HG03280 (cell line): Measurements from ENCODE around the gene DNAJB12.
"Not testable (repeated sequence)": the region's sequence is repeated elsewhere in the genome, so short reads cannot be mapped to it uniquely, and the experiment has no call there.

Experiments used
- ATAC-seq: cut with Tn5 transposase; IDR thresholded peaks from one replicate; pipeline ENCODE4 v1.9.1; 2021; ENCODE audit warnings: mild to moderate bottlenecking, moderate library complexity; ENCODE audit not compliant: unreplicated experiment

The DNAJB12 gene

GRCh38 chr10:72354356-72355213 is at the start of gene DNAJB12:
Gene DNAJB12 (minus strand): TSS chr10:72354919. CDS start chr10:72354897, 22 bp downstream.
- peak; percentile 73 for ATAC-seq

- not testable (repeated sequence) for ATAC-seq
Observed at GRCh38 chr10:72395581-72395980, 40.9 kb upstream of the DNAJB12 start.

GRCh38 chr10:72392571-72392970 is 37.9 kb upstream of the DNAJB12 start:
- no peak for ATAC-seq

DNA sequence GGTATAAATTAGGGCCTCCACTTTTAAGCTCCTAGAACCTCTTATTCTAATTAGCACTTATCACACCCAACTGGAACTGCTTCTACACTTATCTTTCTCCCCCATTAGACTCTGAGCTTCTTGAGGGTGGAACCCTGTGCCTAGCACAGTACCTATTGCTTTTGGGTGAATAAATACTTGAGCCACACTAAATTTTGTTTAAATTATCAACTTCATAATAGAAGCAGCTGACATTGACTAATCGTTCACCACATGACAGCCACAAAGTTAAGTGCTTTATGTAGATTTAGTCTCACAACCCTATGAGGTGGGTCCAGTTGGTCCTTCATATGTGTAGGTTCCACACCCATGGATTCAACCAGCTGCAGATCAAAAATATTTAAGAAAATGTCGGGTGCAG is 36.0 kb upstream of the DNAJB12 start:
- no peak for ATAC-seq

DNA sequence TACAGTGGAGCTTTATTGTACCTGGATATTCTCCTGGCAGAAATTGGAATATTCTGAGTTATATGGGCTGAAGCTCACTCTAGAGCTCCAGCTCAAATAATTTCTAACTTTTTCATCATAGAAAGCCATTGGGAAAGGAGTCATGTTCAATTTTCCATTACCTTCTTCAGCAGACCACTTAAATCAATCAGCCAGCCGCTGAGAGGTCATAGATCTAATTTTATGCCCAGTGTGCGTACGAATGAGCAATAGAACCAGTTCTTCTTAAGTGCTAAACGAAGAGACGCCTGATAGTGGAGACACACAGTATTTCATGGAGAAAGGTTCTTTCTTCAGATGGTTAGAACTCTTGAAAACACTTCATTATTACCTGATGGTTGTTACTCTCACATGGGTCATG is 35.0 kb upstream of the DNAJB12 start:
- ATAC-seq, result no peak

DNA sequence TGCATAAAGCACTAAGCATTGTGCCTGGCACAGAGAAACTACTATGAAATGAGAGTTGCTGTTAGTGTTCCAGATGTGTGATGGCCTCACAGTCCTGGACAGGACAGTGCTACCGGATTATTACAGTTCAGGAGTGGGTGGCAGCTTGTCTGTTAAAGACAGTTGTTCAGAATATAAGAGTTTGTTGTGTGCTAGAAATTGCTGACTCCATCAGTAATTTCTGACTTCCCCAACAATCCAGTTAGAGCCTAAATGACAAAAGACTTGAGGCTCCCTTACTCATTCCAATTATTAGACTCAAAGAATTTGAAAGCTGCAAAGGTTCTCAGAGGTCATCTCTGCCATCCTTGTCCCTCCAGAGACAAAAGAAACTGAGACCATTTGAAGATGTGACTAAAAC is 34.3 kb upstream of the DNAJB12 start:
- no peak for ATAC-seq

GRCh38 chr10:72388062-72388461 is 33.3 kb upstream of the DNAJB12 start:
- ATAC-seq, result no peak

DNA sequence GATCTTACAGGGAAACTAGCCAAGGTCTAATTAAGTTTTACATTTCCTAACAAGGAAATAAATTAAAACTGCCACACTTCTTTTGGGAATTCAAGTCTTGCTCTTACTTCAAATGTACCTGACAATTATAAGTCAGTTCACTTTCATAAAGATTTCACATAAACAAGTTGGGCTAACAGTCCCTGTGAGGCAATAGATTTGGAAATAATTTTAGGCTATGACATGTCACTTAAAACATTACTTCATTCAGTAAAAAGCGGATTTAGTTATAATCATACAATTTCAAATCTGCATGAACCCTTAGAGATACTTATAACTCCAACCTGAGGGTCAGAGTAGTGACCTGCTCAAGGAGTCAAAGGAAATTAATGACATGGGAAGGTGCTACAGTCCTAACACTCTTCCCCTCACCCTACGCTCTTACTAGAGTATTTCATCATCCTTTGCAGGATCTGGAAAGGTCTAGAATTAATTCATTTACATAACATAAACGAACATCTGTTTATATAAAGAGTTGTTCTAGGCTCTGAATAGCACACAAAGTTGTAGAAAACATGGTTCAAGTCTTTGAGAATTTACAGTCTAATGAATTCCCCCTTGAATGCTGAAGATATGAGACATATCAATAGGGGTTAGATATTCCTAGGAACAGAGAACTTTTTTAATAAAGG is 32.3 kb upstream of the DNAJB12 start:
- ATAC-seq, result no peak

DNA sequence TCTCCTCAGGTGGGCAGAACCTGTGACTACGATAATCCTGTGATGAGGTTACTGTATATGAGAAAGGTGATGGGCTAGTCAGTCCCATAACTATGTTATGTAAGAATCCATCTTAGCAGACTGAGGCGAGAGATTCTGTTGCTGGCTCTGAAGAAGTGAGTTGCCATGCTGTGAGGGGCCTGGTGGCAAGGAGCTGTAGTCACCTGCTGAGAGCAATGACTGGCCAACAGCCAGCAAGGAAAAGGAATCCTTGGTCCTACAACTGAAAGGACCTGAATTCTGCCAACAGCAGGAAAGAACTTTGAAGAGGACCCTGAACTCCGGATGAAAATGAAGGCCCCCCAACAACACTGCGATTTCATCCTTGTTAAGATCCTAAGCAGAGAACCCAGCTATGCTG is 31.0 kb upstream of the DNAJB12 start:
- no peak for ATAC-seq

DNA sequence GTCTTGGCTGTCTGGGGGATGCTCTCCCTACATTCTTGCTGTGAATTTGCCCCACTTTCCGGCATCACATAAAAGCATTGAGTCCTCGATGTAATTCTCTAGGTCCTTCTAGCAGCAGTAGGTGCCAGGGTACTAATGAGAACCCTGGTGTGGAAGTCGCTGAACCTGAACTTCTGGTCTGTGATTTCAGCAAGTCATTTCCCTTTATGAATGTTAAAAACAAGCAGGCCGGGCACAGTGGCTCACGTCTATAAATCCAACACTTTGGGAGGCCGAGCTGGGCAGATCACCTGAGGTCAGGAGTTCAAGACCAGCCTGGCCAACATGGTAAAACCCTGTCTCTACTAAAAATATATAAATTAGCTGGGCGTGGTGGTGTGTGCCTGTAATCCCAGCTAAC is 30.3 kb upstream of the DNAJB12 start:
- not testable (repeated sequence) for ATAC-seq

DNA sequence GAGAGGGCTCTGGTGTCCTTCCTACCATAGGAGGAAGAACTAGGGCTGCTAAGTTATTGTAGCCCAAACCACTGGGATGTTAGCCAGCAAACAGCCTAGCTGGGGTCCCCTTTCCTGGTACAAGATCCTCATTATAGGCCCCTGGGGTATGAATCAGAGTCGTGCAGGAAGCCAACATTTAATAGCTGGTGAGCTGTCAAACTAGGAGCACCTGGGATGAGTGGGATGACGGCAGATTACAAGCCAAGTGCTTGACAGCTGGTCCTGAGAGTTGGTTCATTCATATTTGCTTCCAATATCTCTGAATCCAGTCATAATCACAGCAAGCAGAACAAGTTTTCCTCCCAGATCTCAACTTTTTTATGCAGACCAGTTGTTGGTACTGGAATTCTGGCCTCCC is 25.1 kb upstream of the DNAJB12 start:
- no peak for ATAC-seq

DNA sequence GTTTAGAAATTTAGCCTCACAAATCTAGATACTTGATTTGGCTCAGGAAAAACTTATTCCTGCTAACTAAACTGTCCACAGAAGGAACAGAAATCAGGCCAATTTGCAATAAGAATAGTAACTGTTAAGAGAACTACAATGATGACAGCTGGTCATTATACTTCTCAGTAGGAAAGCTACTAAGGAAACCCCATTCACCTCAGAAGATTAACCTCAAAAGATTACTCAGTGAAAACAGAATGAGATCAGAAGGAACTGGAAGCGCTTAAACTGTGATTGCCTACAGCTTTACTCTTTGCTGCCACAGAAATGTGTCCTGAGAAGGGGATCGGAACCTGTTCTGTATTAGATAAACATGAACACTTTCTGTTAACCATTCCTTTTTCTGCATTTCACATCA is 24.3 kb upstream of the DNAJB12 start:
- ATAC-seq, result no peak

- no peak for ATAC-seq
Observed at GRCh38 chr10:72375585-72375984, 20.9 kb upstream of the DNAJB12 start.

GRCh38 chr10:72375173-72375572 is 20.5 kb upstream of the DNAJB12 start:
- no peak for ATAC-seq

DNA sequence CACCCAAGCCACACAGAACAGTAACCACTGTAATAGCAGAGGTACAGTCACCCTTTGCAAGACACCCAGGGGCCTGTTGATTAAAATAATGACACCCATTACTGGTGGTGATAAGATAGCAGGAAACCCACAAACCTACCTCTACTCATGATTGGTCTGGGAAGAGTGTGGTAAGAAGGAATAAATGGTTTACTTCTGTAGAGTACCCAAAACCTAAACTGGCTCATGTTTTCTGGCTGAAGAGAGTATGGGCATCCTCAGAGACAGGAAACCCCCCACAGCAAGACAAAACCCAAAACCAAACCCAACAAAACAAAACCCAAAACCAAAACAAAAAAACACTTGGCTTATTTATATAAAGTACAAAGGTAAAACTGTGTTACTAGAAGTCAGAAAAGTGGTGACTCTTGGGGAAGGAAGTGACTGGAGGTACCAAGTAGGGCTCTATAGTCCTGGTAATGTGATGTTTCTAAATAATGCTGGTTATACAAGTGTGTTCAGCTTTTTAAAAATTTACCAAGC is 15.5 kb upstream of the DNAJB12 start:
- no peak for ATAC-seq

- no peak for ATAC-seq
Observed at GRCh38 chr10:72367301-72367960, 12.7 kb upstream of the DNAJB12 start.

GRCh38 chr10:72365106-72365895 is 10.6 kb upstream of the DNAJB12 start:
- no peak for ATAC-seq

DNA sequence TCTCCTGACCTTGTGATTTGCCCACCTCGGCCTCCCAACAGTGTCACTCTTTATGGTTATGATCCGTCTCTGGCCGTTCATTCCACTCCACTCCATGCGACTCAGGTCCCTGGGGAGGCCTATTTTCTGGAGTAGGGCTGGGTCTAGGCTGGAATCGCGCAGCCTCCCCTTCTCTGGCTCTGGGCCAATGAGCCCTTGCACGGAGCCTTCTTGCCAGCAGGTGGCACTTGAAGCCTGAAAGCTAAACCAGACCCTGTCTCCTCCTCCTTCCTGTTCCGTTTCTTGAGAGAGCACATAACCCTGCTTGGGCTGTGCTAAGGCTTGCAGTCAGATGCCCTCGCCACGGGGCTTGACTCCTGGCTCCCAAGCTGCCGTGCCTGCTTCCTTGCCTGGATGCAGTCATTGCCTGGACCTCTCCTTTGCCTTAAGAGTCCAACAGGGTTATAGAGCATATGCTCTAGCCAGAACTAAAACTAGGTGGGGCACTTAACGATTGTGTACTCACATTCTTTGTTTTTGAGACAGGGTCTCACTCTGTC is 9.6 kb upstream of the DNAJB12 start:
- peak; percentile 96 for ATAC-seq

DNA sequence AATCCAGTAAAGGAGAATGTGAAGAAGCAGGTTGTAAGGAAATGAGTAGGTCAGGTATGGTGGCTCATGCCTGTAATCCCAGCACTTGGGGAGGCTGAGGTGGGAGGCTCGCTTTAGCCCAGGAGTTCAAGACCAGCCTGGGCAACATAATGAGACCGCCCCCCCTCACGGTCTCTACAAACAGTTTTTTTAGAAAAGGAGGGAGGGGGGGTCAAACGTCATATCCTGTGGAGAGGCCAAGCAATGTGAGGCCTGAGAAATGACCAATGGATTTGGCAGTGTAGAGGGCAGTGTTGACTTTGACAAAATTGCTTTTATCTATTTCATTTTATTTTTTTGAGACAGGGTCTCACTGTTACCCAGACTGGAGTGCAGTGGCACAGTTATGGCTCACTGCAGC is 2.3 kb upstream of the DNAJB12 start:
- ATAC-seq, result no peak

DNA sequence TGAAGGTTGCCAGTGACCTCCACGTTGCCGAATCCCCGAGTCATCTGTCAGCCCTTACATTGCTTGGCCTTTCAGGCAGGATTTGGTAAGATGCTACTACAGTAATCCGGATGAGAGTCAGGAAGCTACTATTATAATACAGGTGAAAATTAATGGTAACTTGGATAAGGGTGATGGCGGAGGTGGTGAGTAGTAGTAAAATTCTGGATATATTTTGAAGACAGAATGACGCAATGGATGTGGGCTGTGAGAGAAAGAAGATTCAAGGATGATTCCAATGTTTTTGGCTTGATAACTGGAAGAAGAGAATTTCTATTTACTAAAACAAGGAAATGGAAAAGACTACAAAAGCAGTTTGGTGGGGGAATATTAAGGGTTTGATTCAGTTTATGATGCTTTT is 1.4 kb upstream of the DNAJB12 start:
- no peak for ATAC-seq

DNA sequence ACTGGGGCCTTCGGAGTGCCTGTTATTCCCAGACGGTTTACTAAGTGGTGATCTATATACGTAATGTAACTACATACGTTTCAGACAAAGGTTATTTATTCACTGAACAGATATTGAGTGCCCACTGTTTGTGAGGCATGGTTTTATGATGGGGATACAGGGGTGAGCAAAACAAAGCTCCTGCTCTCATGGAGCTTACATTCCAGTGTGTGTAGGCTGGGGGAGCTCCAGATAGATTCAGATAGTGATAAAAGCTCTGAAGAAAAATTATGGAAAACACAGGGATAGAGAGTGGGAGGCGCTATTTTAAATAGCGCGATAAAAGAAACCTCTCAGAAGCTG is 466 bp upstream of the DNAJB12 start:
- ATAC-seq, result no peak
